Panc1 (cell line): ENCODE measurements around the gene BACE1. TPM values are rescaled to one million over a fixed set of nuclear protein-coding genes. Genes with fewer than 3 reads are reported as not detected.

ENCODE experiments used
- ATAC-seq: fragments of 200-7000 bp; cut with Tn5 transposase; 2 replicates; pipeline ENCODE4 v1.9.1; 2020; ENCODE audit warnings: mild to moderate bottlenecking, moderate library complexity
- BruUV-seq: library from RNA; stranded (reverse); fragments of 400-500 nt; replicated peaks from 2 replicates; lab custom pipeline; 2021; lab: Mats Ljungman, UMichigan
- CTCF ChIA-PET: fragments of 300-600 bp; sonication (Branson Sonifier 250); formaldehyde crosslinking; loops from one replicate; lab custom pipeline; 2022; ENCODE audit warnings: antibody characterized with exemption; lab: Charles Lee
- POLR2A ChIA-PET: fragments of 300-600 bp; sonication (Branson Sonifier 250); formaldehyde crosslinking; loops from one replicate; lab custom pipeline; 2022; ENCODE audit warnings: antibody characterized with exemption; lab: Charles Lee
- DNase-seq: peaks from one replicate; pipeline ENCODE4 v3.0.0-alpha.2; 2010; ENCODE audit warnings: low read depth, low spot score
- H3K27ac ChIP-seq: 2 replicates; pipeline ENCODE4 v1.5.1; 2011; ENCODE audit warnings: mild to moderate bottlenecking, low read length, inconsistent platforms
- H3K27me3 ChIP-seq: fragments of 200-500 bp; sonication (Bioruptor generic); 2 replicates; pipeline ENCODE4 v1.6.0; 2014; ENCODE audit warnings: low read length, inconsistent platforms; ENCODE audit not compliant: control insufficient read depth, insufficient read depth
- H3K36me3 ChIP-seq: fragments of 200-500 bp; sonication (Bioruptor generic); 2 replicates; pipeline ENCODE4 v1.5.1; 2014; ENCODE audit warnings: inconsistent platforms, mild to moderate bottlenecking, low read length, moderate library complexity; ENCODE audit not compliant: control insufficient read depth, insufficient read depth
- H3K4me1 ChIP-seq: 2 replicates; pipeline ENCODE4 v1.5.1; 2011; ENCODE audit warnings: inconsistent platforms, mild to moderate bottlenecking, low read length, moderate library complexity; ENCODE audit not compliant: control insufficient read depth, insufficient read depth
- H3K4me3 ChIP-seq, 2 experiments: 2 replicates each; pipeline ENCODE4 v1.5.1; 2011 to 2012; ENCODE audit warnings: low read depth in 2 of 2, low read length in 2 of 2, mild to moderate bottlenecking in 2 of 2, inconsistent platforms in 1 of 2, moderate library complexity in 1 of 2
- H3K9me3 ChIP-seq: fragments of 200-500 bp; sonication (Bioruptor generic); 2 replicates; pipeline ENCODE4 v1.5.1; 2014; ENCODE audit warnings: low read depth, mild to moderate bottlenecking, inconsistent platforms, low read length, moderate library complexity; ENCODE audit not compliant: control insufficient read depth, insufficient read depth
- CTCF ChIP-seq: fragments of 450-650 bp; IDR thresholded peaks from 2 replicates; pipeline ENCODE4 v1.5.1; 2017; ENCODE audit warnings: mild to moderate bottlenecking
- POLR2AphosphoS5 ChIP-seq: IDR thresholded peaks from 2 replicates; pipeline ENCODE4 v1.6.1; 2012; ENCODE audit warnings: mild to moderate bottlenecking, low read depth, low read length, moderate library complexity
- SIN3A ChIP-seq: IDR thresholded peaks from 2 replicates; pipeline ENCODE4 v1.6.1; 2012; ENCODE audit warnings: low read depth, mild to moderate bottlenecking, low read length, moderate library complexity, borderline replicate concordance; ENCODE audit not compliant: insufficient read depth
- TCF7L2 ChIP-seq: IDR thresholded peaks from 2 replicates; pipeline ENCODE4 v1.6.1; 2011; ENCODE audit warnings: mild to moderate bottlenecking, low read depth, low read length, inconsistent platforms
- in situ Hi-C: cut with HindIII; loops from 2 replicates; pipeline ENCODE4 v1.10.0; 2016; ENCODE audit warnings: low sequenced_read_pairs, low pct_unique_long_range_greater_than_20kb
- intact Hi-C: fragments of 100-400 bp; cut with micrococcal nuclease; formaldehyde crosslinking; loops from one replicate; pipeline ENCODE4 v1.10.0; 2022; ENCODE audit not compliant: unreplicated experiment
- total RNA-seq: library from RNA; stranded (reverse); gene quantifications from one replicate; pipeline ENCODE4 v1.2.1, GENCODE V29; 2021; ENCODE audit not compliant: unreplicated experiment
- TF ChIP-seq, protein P1 (sequence below), 2 experiments: IDR thresholded peaks; 2 replicates each; pipeline ENCODE4 v1.6.1; 2011 to 2012; ENCODE audit warnings: low read depth in 2 of 2, control low read depth in 1 of 2, low read length in 1 of 2, mild to moderate bottlenecking in 1 of 2, moderate library complexity in 1 of 2; ENCODE audit not compliant: insufficient read depth in 1 of 2

The BACE1 gene
- total RNA-seq, 1 experiment from 2014 or later: 4.9 TPM

DNA sequence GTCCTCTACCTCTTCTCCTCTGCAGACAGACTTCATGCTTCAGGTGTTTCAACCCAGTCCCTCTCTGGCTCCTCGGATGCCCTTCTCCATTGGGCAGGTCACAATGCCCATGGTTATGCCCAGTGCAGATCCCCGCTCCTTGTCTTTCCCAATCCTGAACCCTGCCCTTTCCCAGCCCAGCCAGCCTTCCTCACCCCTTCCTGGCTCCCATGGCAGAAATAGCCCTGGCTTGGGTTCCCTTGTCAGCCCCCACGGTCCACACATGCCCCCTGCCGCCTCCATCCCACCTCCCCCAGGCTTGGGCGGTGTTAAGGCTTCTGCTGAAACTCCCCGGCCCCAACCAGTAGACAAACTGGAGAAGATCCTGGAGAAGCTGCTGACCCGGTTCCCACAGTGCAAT is 34.2 kb downstream of the BACE1 start:
- H3K27ac ChIP-seq: no peak overlapping the region
- no peaks in the 10 kb centered on the region for H3K4me1 ChIP-seq
- in situ Hi-C loops: no loop called here
- ATAC-seq (no peak), DNase-seq (no peak)
- intact Hi-C loops: no loop called here
- no peak overlapping the region for H3K4me3 ChIP-seq
- BruUV-seq: TSS peak; percentile 32
- H3K36me3 ChIP-seq: peaks cover 3% of the 10 kb centered on the region; the same call in 1 of the 2 replicates
- ChIA-PET POLR2A (no interaction called here), CTCF (interaction anchor here (0.5 kb wide), 1 partner anchor 176 kb away, joined by 5 read pairs; no protein-coding TSS in a partner anchor)
- H3K27me3 ChIP-seq: no peaks in the 10 kb centered on the region
- no peaks in the 10 kb centered on the region for H3K9me3 ChIP-seq
- TF ChIP-seq TCF7L2 (no peak), CTCF (no peak), SIN3A (no peak), POLR2AphosphoS5 (no peak)
- TF ChIP-seq, protein P1, sequence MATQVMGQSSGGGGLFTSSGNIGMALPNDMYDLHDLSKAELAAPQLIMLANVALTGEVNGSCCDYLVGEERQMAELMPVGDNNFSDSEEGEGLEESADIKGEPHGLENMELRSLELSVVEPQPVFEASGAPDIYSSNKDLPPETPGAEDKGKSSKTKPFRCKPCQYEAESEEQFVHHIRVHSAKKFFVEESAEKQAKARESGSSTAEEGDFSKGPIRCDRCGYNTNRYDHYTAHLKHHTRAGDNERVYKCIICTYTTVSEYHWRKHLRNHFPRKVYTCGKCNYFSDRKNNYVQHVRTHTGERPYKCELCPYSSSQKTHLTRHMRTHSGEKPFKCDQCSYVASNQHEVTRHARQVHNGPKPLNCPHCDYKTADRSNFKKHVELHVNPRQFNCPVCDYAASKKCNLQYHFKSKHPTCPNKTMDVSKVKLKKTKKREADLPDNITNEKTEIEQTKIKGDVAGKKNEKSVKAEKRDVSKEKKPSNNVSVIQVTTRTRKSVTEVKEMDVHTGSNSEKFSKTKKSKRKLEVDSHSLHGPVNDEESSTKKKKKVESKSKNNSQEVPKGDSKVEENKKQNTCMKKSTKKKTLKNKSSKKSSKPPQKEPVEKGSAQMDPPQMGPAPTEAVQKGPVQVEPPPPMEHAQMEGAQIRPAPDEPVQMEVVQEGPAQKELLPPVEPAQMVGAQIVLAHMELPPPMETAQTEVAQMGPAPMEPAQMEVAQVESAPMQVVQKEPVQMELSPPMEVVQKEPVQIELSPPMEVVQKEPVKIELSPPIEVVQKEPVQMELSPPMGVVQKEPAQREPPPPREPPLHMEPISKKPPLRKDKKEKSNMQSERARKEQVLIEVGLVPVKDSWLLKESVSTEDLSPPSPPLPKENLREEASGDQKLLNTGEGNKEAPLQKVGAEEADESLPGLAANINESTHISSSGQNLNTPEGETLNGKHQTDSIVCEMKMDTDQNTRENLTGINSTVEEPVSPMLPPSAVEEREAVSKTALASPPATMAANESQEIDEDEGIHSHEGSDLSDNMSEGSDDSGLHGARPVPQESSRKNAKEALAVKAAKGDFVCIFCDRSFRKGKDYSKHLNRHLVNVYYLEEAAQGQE (IDR thresholded peaks at IDR 0.05; ENCODE audit: insufficient read depth in 1 of 2, low read depth in 2 of 2, low read length in 1 of 2): no peak

DNA sequence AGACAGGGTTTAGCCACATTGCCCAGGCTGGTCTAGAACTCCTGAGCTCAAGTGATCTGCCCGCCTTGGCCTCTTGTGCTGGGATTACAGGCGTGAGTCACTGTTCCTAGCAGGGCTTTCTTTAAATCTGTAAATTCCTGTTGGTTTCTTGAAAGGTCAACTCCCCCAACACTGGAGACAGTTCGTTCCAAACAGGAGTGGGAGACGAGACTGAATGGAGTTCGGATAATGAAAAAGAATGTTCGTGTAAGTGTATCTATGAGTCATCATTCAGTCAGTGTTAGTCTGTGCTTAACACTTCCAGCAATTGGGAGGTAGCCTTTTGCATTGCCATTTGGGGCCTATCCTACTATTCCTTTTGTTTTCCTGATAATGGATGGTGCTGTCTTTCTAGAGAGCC is 34.9 kb downstream of the BACE1 start:
- no peaks in the 10 kb centered on the region for H3K9me3 ChIP-seq
- in situ Hi-C loops: no loop called here
- no TSS peak for BruUV-seq
- ChIA-PET POLR2A (no interaction called here), CTCF (no interaction called here)
- intact Hi-C loops: no loop called here
- DNase-seq (no peak), ATAC-seq (peak; percentile 79)
- H3K4me3 ChIP-seq: no peak overlapping the region
- no peak overlapping the region for H3K27ac ChIP-seq
- no peaks in the 10 kb centered on the region for H3K4me1 ChIP-seq
- TF ChIP-seq CTCF (no peak), POLR2AphosphoS5 (no peak), SIN3A (no peak), TCF7L2 (no peak)
- TF ChIP-seq, protein P1 (IDR thresholded peaks at IDR 0.05; ENCODE audit: insufficient read depth in 1 of 2, low read depth in 2 of 2, low read length in 1 of 2): no peak
- no peaks in the 10 kb centered on the region for H3K27me3 ChIP-seq
- H3K36me3 ChIP-seq: peaks cover 3% of the 10 kb centered on the region; the same call in 1 of the 2 replicates
